NT2/D1 (cell line): ENCODE results near the gene MCF2L.

Experiments
- SUZ12 ChIP-seq: IDR thresholded peaks from 2 replicates; pipeline ENCODE4 v1.6.1; 2011; ENCODE audit not compliant: insufficient read length, insufficient read depth; ENCODE audit errors: extremely low read depth
- ZNF274 ChIP-seq: IDR thresholded peaks from 2 replicates; pipeline ENCODE4 v1.6.1; 2011; ENCODE audit warnings: mild to moderate bottlenecking, low read depth, low read length

DNA sequence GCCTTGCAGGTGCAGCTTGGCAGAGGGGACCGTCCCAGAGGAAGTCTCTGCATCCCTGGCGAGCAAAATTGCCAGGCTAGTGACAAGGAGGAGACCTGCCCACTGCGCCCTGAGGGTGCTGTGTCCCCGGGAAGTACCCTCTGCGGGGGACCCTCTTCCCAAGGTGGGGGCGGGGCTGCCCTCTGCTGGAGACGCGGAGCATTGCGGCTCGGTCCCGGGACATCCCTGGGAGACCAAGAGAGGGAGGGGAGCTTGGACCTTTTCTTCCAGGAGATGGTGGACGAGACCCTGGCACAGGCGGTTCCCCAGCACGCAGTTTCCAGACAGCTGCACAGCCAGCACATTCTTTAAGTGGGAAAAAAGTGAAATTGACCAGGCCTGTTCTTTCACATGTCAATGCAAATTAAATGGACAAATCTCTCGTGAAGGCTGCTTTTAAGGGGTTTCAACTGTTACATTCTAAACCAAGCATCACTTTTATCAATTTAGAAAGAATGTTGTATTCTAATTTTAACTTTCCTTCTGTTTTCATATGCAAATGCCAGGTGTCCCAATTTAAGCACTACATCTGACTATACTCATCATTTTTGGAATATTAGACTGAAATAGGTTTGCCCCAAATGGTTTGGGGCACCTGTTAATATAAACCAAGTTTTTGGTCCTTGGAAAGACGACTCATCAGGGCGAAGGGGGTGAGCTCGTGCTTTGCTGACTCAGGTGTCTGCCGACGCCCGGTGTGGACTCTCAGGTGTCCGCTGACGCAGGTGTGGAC is 60.7 kb downstream of the MCF2L start:
- TF ChIP-seq SUZ12, result no peak
- no peak for TF ChIP-seq ZNF274
